WTC11 (cell line): ENCODE results near the gene R3HCC1L. TPM values are rescaled to one million over a fixed set of nuclear protein-coding genes. Genes with fewer than 3 reads are reported as not detected.

Experiments used
- ATAC-seq: fragments of 200-7000 bp; cut with Tn5 transposase; 2 replicates; pipeline ENCODE4 v1.10.0; 2021; ENCODE audit warnings: mild to moderate bottlenecking, moderate library complexity
- CTCF ChIA-PET: fragments of 300-600 bp; sonication (Branson Sonifier 250); formaldehyde crosslinking; loops from one replicate; lab custom pipeline; 2021; ENCODE audit warnings: antibody characterized with exemption; lab: Charles Lee
- POLR2A ChIA-PET: fragments of 350-600 bp; sonication (Branson Sonifier 250); formaldehyde crosslinking; loops from one replicate; lab custom pipeline; 2021; ENCODE audit warnings: antibody characterized with exemption; lab: Charles Lee
- DNase-seq: peaks from one replicate; pipeline ENCODE4 v3.0.0; 2021; ENCODE audit warnings: low spot score
- H3K27ac Mint-ChIP-seq: 2 replicates; pipeline ENCODE4 v1.8.0; 2021; ENCODE audit warnings: mixed read lengths
- H3K27me3 Mint-ChIP-seq: 2 replicates; pipeline ENCODE4 v1.8.0; 2021; ENCODE audit warnings: low read depth, mild to moderate bottlenecking, moderate library complexity, mixed read lengths
- H3K36me3 Mint-ChIP-seq: 2 replicates; pipeline ENCODE4 v1.8.0; 2021; ENCODE audit warnings: mixed read lengths
- H3K4me1 Mint-ChIP-seq: 2 replicates; pipeline ENCODE4 v1.8.0; 2022; ENCODE audit warnings: mixed read lengths
- H3K4me3 Mint-ChIP-seq: 2 replicates; pipeline ENCODE4 v1.8.0; 2021; ENCODE audit warnings: mild to moderate bottlenecking, moderate library complexity, mixed read lengths
- H3K9me3 Mint-ChIP-seq: 2 replicates; pipeline ENCODE4 v1.8.0; 2021; ENCODE audit warnings: mixed read lengths
- E2F1 ChIP-seq: sonication (generic); formaldehyde crosslinking; IDR thresholded peaks from 2 replicates; pipeline ENCODE4 v1.8.0; 2022; ENCODE audit warnings: mild to moderate bottlenecking, missing genetic modification reagents
- GTF2I ChIP-seq: fragments of 250-450 bp; sonication (Bioruptor Pico); conservative IDR thresholded peaks from 2 replicates; pipeline ENCODE4 v1.4.0; 2021; ENCODE audit warnings: mild to moderate bottlenecking
- IRF2 ChIP-seq: sonication (generic); formaldehyde crosslinking; IDR thresholded peaks from 2 replicates; pipeline ENCODE4 v1.8.0; 2022; ENCODE audit warnings: low read depth, missing genetic modification reagents, borderline replicate concordance
- JAZF1 ChIP-seq: fragments of 250-450 bp; sonication (Bioruptor Pico); IDR thresholded peaks from 2 replicates; pipeline ENCODE4 v1.9.0; 2021; ENCODE audit warnings: moderate library complexity, mild to moderate bottlenecking, inconsistent platforms
- MAX ChIP-seq: sonication (generic); formaldehyde crosslinking; IDR thresholded peaks from 2 replicates; pipeline ENCODE4 v1.8.0; 2022; ENCODE audit warnings: mild to moderate bottlenecking, missing genetic modification reagents
- MXD4 ChIP-seq: fragments of 250-450 bp; sonication (Bioruptor Pico); IDR thresholded peaks from 2 replicates; pipeline ENCODE4 v1.8.0; 2021; ENCODE audit warnings: mild to moderate bottlenecking, moderate library complexity, borderline replicate concordance
- MYBL2 ChIP-seq: sonication (generic); formaldehyde crosslinking; IDR thresholded peaks from 2 replicates; pipeline ENCODE4 v1.8.1; 2023; ENCODE audit warnings: mild to moderate bottlenecking, moderate library complexity, missing genetic modification reagents
- NFE2L1 ChIP-seq: sonication (generic); formaldehyde crosslinking; IDR thresholded peaks from 2 replicates; pipeline ENCODE4 v1.8.1; 2023; ENCODE audit warnings: missing genetic modification reagents
- NR1H2 ChIP-seq: sonication (generic); formaldehyde crosslinking; IDR thresholded peaks from 2 replicates; pipeline ENCODE4 v1.9.0; 2021; ENCODE audit warnings: mild to moderate bottlenecking, moderate library complexity, missing genetic modification reagents
- ZBTB21 ChIP-seq: sonication (generic); formaldehyde crosslinking; IDR thresholded peaks from 2 replicates; pipeline ENCODE4 v1.8.1; 2023; ENCODE audit warnings: mild to moderate bottlenecking, missing genetic modification reagents, borderline replicate concordance
- ZNF121 ChIP-seq: sonication (generic); formaldehyde crosslinking; IDR thresholded peaks from 2 replicates; pipeline ENCODE4 v1.8.0; 2023; ENCODE audit warnings: missing genetic modification reagents
- ZNF219 ChIP-seq: sonication (generic); formaldehyde crosslinking; IDR thresholded peaks from 2 replicates; pipeline ENCODE4 v1.8.0; 2023; ENCODE audit warnings: missing genetic modification reagents, mild to moderate bottlenecking, borderline replicate concordance
- ZNF263 ChIP-seq: sonication (generic); formaldehyde crosslinking; IDR thresholded peaks from 2 replicates; pipeline ENCODE4 v1.8.1; 2022; ENCODE audit warnings: low read depth, mild to moderate bottlenecking, moderate library complexity, missing genetic modification reagents
- ZNF281 ChIP-seq: sonication (generic); formaldehyde crosslinking; IDR thresholded peaks from 2 replicates; pipeline ENCODE4 v1.8.0; 2023; ENCODE audit warnings: mild to moderate bottlenecking, missing genetic modification reagents
- ZSCAN18 ChIP-seq: fragments of 250-450 bp; sonication (Bioruptor Pico); IDR thresholded peaks from 2 replicates; pipeline ENCODE4 v2.1.2; 2022; ENCODE audit warnings: mild to moderate bottlenecking, moderate library complexity
- total RNA-seq: library from RNA; stranded (reverse); gene quantifications from 3 replicates; pipeline ENCODE4 v1.2.3, GENCODE V29; 2021
- TF ChIP-seq, protein P1 (sequence below): sonication (generic); formaldehyde crosslinking; IDR thresholded peaks from 2 replicates; pipeline ENCODE4 v1.8.1; 2023; ENCODE audit warnings: mild to moderate bottlenecking, missing genetic modification reagents
- TF ChIP-seq, protein P2 (sequence below): fragments of 250-450 bp; sonication (Bioruptor Pico); IDR thresholded peaks from 2 replicates; pipeline ENCODE4 v1.8.0; 2021; ENCODE audit warnings: mild to moderate bottlenecking
- TF ChIP-seq, protein P3 (sequence below): fragments of 250-450 bp; sonication (Bioruptor Pico); conservative IDR thresholded peaks from 2 replicates; pipeline ENCODE4 v1.9.0; 2021; ENCODE audit warnings: mild to moderate bottlenecking

Gene R3HCC1L
- total RNA-seq, 1 experiment from 2014 or later, result 14.7 TPM

DNA sequence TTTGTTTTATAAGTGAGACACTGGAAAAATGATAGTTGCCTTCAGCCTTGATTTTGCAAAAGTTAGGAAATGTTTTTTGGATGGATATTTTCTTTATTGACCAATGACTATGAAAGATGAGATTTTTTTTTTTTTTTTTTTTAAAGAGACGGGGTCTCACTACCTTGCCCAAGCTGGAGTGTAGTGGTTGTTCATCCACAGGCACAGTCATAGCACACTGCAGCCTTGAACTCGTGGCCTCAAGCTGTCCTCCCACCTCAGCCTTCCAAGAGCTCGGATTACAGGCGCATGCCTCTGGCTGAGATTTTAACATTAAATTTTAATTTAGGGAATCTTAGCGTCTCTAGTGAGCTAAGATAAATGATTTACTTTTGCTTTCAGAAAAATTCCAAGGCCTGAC, 67.3 kb downstream of the R3HCC1L start:
- no peaks in the 10 kb centered on the region for H3K9me3 Mint-ChIP-seq
- DNase-seq, result no peak
- no peaks in the 10 kb centered on the region for H3K36me3 Mint-ChIP-seq
- no peak overlapping the region for H3K4me3 Mint-ChIP-seq
- H3K4me1 Mint-ChIP-seq, result peaks cover 6% of the 10 kb centered on the region
- no peak for ATAC-seq
- CTCF ChIA-PET, result interaction anchor here (0.7 to 1.5 kb wide), 4 partner anchors 31 to 174 kb away, joined by 3 to 5 read pairs (median 4); no protein-coding TSS in a partner anchor
- no peaks in the 10 kb centered on the region for H3K27me3 Mint-ChIP-seq
- POLR2A ChIA-PET, result interaction anchor here (0.8 kb wide), 1 partner anchor 12 kb away, joined by 3 read pairs; no protein-coding TSS in a partner anchor
- TF ChIP-seq ZNF121 (CRISPR knock-in tag) (0 out of 2 replicates have a peak, but pooled peaks have one; percentile 60), ZNF219 (CRISPR knock-in tag) (no peak)
- no peak overlapping the region for H3K27ac Mint-ChIP-seq

DNA sequence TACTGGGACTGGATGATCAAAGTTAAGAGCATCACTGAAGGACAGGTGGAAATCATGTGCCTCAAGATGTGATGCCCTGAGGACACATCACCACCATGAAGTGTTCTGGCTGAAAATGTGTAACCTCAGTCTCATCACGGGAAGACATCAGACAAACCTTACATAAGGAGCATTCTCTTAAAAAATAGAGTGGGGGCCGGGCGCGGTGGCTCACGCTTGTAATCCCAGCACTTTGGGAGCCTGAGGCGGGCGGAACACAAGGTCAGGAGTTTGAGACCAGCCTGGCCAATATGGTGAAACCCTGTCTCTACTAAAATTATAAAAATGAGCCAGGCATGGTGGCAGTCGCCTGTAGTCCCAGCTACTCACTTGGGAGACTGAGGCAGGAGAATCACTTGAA, 67.9 kb downstream of the R3HCC1L start:
- POLR2A ChIA-PET, result interaction anchor here (0.8 to 1.0 kb wide), 2 partner anchors 11 to 213 kb away, joined by 3 read pairs; no protein-coding TSS in a partner anchor
- no peak for DNase-seq

More for the DNA sequence above, 67.9 kb downstream of the R3HCC1L start:
- CTCF ChIA-PET, result interaction anchor here (0.9 to 1.4 kb wide), 2 partner anchors 107 to 174 kb away, joined by 3 read pairs; no protein-coding TSS in a partner anchor
- no peak for ATAC-seq
- TF ChIP-seq ZNF281 (no peak), NR1H2 (no peak), ZSCAN18 (CRISPR knock-in tag) (no peak), JAZF1 (CRISPR knock-in tag) (no peak), NFE2L1 (CRISPR knock-in tag) (no peak), GTF2I (CRISPR knock-in tag) (no peak), MAX (CRISPR knock-in tag) (no peak), IRF2 (CRISPR knock-in tag) (no peak), MXD4 (no peak), MYBL2 (no peak), ZNF121 (CRISPR knock-in tag) (no peak), ZBTB21 (CRISPR knock-in tag) (no peak), ZNF263 (CRISPR knock-in tag) (no peak), E2F1 (CRISPR knock-in tag) (no peak)
- TF ChIP-seq, protein P1, sequence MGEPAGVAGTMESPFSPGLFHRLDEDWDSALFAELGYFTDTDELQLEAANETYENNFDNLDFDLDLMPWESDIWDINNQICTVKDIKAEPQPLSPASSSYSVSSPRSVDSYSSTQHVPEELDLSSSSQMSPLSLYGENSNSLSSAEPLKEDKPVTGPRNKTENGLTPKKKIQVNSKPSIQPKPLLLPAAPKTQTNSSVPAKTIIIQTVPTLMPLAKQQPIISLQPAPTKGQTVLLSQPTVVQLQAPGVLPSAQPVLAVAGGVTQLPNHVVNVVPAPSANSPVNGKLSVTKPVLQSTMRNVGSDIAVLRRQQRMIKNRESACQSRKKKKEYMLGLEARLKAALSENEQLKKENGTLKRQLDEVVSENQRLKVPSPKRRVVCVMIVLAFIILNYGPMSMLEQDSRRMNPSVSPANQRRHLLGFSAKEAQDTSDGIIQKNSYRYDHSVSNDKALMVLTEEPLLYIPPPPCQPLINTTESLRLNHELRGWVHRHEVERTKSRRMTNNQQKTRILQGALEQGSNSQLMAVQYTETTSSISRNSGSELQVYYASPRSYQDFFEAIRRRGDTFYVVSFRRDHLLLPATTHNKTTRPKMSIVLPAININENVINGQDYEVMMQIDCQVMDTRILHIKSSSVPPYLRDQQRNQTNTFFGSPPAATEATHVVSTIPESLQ (CRISPR knock-in tag), result no peak
- TF ChIP-seq, protein P2, sequence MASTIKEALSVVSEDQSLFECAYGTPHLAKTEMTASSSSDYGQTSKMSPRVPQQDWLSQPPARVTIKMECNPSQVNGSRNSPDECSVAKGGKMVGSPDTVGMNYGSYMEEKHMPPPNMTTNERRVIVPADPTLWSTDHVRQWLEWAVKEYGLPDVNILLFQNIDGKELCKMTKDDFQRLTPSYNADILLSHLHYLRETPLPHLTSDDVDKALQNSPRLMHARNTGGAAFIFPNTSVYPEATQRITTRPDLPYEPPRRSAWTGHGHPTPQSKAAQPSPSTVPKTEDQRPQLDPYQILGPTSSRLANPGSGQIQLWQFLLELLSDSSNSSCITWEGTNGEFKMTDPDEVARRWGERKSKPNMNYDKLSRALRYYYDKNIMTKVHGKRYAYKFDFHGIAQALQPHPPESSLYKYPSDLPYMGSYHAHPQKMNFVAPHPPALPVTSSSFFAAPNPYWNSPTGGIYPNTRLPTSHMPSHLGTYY (CRISPR knock-in tag), result no peak
- TF ChIP-seq, protein P3, sequence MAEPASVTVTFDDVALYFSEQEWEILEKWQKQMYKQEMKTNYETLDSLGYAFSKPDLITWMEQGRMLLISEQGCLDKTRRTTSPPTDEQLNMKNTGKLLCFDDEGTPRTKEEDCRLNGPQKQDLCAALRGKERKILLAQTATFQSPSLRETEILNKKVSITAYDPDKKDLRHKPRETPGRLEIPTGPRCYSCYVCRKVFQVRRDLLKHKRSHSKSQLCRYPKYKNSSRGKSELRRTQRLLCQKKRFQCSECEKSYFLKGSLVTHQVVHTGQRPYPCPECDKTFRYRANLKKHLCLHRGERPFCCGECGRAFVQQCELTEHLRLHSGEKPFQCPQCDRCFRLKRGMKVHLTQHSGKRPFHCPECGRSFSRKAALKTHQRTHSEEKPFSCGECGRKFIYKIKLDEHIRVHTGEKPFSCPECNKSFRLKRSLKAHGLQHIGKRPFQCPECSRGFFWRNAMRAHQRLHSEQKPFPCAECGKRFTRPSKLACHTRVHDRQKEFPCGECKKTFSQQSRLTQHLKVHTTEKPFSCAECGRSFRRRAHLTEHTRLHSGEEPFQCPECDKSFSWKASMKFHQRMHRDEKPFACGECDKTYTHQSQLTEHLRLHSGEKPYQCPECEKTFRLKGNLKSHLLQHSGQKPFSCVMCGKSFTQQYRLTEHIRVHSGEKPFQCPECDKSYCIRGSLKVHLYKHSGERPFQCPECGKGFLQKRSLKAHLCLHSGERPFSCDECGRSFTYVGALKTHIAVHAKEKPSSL (CRISPR knock-in tag), result no peak
- TF ChIP-seq, all 79 proteins: peak for 0
- no peak overlapping the region for H3K27ac Mint-ChIP-seq
- H3K9me3 Mint-ChIP-seq, result no peaks in the 10 kb centered on the region
- H3K27me3 Mint-ChIP-seq, result no peaks in the 10 kb centered on the region
- H3K4me1 Mint-ChIP-seq, result peaks cover 6% of the 10 kb centered on the region
- no peak overlapping the region for H3K4me3 Mint-ChIP-seq
- no peaks in the 10 kb centered on the region for H3K36me3 Mint-ChIP-seq
